OCI-LY7 (cell line): ENCODE results near the gene HK2. TPM values are rescaled to one million over a fixed set of nuclear protein-coding genes. Genes with fewer than 3 reads are reported as not detected.

Source experiments
- BruUV-seq: library from RNA; stranded (reverse); fragments of 400-500 nt; replicated peaks from 2 replicates; lab custom pipeline; 2021; lab: Mats Ljungman, UMichigan
- CTCF ChIA-PET: fragments of 300-600 bp; sonication (Branson Sonifier 250); formaldehyde crosslinking; loops from one replicate; lab custom pipeline; 2022; ENCODE audit warnings: antibody characterized with exemption; ENCODE audit not compliant: unreplicated experiment; lab: Charles Lee
- POLR2A ChIA-PET: fragments of 300-600 bp; sonication (Branson Sonifier 250); formaldehyde crosslinking; loops from one replicate; lab custom pipeline; 2022; ENCODE audit warnings: antibody characterized with exemption; lab: Charles Lee
- DNase-seq: peaks from one replicate; pipeline ENCODE4 v3.0.0-alpha.2; 2015; ENCODE audit warnings: low spot score
- H2AFZ ChIP-seq: fragments of 200-600 bp; sonication (generic), shearing (Covaris generic); 2 replicates; pipeline ENCODE4 v1.6.1; 2014; ENCODE audit warnings: mild to moderate bottlenecking, antibody characterized with exemption, low read length, moderate library complexity
- H3K27ac ChIP-seq: fragments of 200-600 bp; sonication (generic); 2 replicates; pipeline ENCODE4 v1.5.1; 2014; ENCODE audit warnings: mixed run types, low read depth, mild to moderate bottlenecking, moderate library complexity, low read length, inconsistent platforms; ENCODE audit not compliant: poor library complexity, severe bottlenecking
- H3K36me3 ChIP-seq: fragments of 200-600 bp; sonication (generic); 2 replicates; pipeline ENCODE4 v1.6.1; 2014; ENCODE audit warnings: mild to moderate bottlenecking, antibody characterized with exemption, low read length, moderate library complexity, mixed read lengths; ENCODE audit not compliant: insufficient read depth
- H3K4me1 ChIP-seq: fragments of 200-600 bp; sonication (generic); 2 replicates; pipeline ENCODE4 v1.5.1; 2014; ENCODE audit warnings: mild to moderate bottlenecking, low read length; ENCODE audit not compliant: insufficient read depth, poor library complexity, severe bottlenecking
- H3K4me2 ChIP-seq: fragments of 200-600 bp; sonication (generic); 2 replicates; pipeline ENCODE4 v1.6.1; 2014; ENCODE audit warnings: mild to moderate bottlenecking, low read length
- H3K4me3 ChIP-seq: fragments of 200-600 bp; sonication (generic); 2 replicates; pipeline ENCODE4 v1.5.1; 2014; ENCODE audit warnings: mild to moderate bottlenecking, low read depth, low read length; ENCODE audit not compliant: poor library complexity, severe bottlenecking
- H3K79me2 ChIP-seq: fragments of 200-600 bp; sonication (generic); 2 replicates; pipeline ENCODE4 v1.6.1; 2016; ENCODE audit warnings: low read depth, mild to moderate bottlenecking, low read length, moderate library complexity, mixed read lengths; ENCODE audit not compliant: insufficient read depth
- H3K9me2 ChIP-seq: fragments of 200-600 bp; sonication (generic); 2 replicates; pipeline ENCODE4 v1.6.1; 2016; ENCODE audit warnings: mild to moderate bottlenecking, low read length, mixed read lengths; ENCODE audit not compliant: insufficient read depth
- H3K9me3 ChIP-seq: fragments of 200-600 bp; sonication (generic); 2 replicates; pipeline ENCODE4 v1.6.1; 2014; ENCODE audit warnings: mild to moderate bottlenecking, mixed run types, low read length, mixed read lengths
- H4K20me1 ChIP-seq: fragments of 200-600 bp; sonication (generic); 2 replicates; pipeline ENCODE4 v1.6.1; 2014; ENCODE audit warnings: mild to moderate bottlenecking, antibody characterized with exemption, low read length, moderate library complexity, mixed read lengths; ENCODE audit not compliant: insufficient read depth
- EZH2phosphoT487 ChIP-seq: fragments of 200-600 bp; sonication (generic); IDR thresholded peaks from 2 replicates; pipeline ENCODE4 v1.6.1; 2018; ENCODE audit warnings: low read depth, borderline replicate concordance, mild to moderate bottlenecking, mixed run types, antibody characterized with exemption, low read length, moderate library complexity, mixed read lengths
- intact Hi-C: fragments of 100-400 bp; cut with micrococcal nuclease; formaldehyde crosslinking; loops from one replicate; pipeline ENCODE4 v1.10.0; 2022; ENCODE audit not compliant: unreplicated experiment
- total RNA-seq, 2 experiments: library from RNA; depleted of rRNA in 1 of 2; stranded (reverse); fragments of >200 nt in 1 of 2; shearing (Covaris generic) in 1 of 2; gene quantifications; 2 replicates each; pipeline ENCODE4 v1.2.3, GENCODE V29; 2014 to 2022
- TF ChIP-seq, protein P1 (sequence below): fragments of 200-600 bp; sonication (generic); conservative IDR thresholded peaks from 2 replicates; pipeline ENCODE4 v1.5.1; 2014; ENCODE audit warnings: mild to moderate bottlenecking, antibody characterized with exemption, low read length, moderate library complexity, mixed read lengths

HK2 gene
- total RNA-seq, 2 experiments from 2014 or later = 8.6 to 50.5 TPM

DNA sequence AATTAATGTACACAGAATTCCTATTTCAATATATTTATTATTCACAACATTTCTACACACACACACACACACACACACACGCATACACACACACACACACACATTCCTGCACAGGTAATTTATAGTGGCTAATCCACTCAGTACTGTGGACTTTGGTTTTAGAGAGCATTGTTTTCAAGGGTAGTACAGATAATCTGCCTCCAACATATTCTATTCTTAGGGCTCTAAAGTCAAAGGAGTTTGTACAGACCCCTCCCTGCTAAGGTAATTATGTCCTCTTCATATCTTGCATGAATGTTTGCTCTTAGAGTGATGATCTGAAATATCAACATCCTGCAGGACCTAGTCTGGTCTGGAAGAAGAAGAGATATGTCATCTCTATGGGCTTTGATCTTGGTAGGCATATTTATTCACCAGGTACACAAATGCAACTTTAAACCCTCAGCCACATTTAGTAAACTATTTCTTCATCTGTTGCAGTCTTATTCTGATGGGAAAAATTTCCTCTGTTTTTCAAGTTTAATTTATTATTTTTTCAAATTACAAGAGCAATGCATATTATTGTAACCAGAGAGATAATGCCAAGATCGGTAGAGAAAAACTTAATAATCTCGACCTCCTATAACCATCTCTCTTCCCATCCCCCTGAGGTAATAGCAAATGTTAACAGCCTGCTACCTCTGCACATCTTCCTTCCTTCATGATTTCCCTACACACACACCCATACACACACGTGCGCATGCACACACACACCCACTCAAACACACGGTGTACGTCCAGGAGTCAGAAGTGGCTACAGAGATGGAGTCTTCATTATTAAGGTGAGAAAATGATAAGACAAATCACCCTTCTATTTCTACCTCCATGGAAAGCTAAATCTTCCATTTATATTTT lies 106.2 kb downstream of the HK2 start:
- ChIA-PET CTCF (no interaction called here), POLR2A (interaction anchor here (0.7 kb wide), 1 partner anchor 270 kb away, joined by 3 read pairs; no protein-coding TSS in a partner anchor)
- Histone ChIP-seq H3K36me3 (no peaks in the 10 kb centered on the region; the same call in 1 of the 2 replicates), H3K4me3 (no peak overlapping the region), H3K79me2 (no peaks in the 10 kb centered on the region), H2AFZ (no peak overlapping the region), H4K20me1 (no peaks in the 10 kb centered on the region), H3K4me1 (no peaks in the 10 kb centered on the region), H3K4me2 (no peak overlapping the region), H3K27ac (no peak overlapping the region), H3K9me2 (no peaks in the 10 kb centered on the region), H3K9me3 (no peaks in the 10 kb centered on the region)
- no peak for DNase-seq
- intact Hi-C loops = no loop called here
- no peak for TF ChIP-seq EZH2phosphoT487
- TF ChIP-seq, protein P1, sequence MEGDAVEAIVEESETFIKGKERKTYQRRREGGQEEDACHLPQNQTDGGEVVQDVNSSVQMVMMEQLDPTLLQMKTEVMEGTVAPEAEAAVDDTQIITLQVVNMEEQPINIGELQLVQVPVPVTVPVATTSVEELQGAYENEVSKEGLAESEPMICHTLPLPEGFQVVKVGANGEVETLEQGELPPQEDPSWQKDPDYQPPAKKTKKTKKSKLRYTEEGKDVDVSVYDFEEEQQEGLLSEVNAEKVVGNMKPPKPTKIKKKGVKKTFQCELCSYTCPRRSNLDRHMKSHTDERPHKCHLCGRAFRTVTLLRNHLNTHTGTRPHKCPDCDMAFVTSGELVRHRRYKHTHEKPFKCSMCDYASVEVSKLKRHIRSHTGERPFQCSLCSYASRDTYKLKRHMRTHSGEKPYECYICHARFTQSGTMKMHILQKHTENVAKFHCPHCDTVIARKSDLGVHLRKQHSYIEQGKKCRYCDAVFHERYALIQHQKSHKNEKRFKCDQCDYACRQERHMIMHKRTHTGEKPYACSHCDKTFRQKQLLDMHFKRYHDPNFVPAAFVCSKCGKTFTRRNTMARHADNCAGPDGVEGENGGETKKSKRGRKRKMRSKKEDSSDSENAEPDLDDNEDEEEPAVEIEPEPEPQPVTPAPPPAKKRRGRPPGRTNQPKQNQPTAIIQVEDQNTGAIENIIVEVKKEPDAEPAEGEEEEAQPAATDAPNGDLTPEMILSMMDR = no peak
- BruUV-seq = no TSS peak

DNA sequence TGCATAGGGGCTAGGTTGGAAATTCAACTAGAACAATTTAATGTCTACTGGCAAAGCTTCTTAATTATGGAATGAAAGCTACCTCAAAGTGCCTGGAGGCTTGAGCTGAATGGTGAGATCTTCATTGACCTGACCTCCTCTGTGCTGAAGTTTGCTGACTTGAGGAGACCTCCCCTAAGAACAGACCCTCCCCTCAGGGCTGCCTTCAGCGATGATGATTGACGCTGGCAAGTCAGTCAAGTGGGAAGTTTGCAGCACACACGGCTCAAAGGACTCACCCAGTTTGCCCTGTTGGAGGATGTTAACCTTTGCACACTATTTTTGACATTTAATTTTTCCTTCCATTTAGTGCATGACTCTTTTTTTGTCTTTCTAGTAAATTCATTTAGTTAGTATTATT lies 107.4 kb downstream of the HK2 start:
- H4K20me1 ChIP-seq = no peaks in the 10 kb centered on the region
- POLR2A ChIA-PET = interaction anchor here (1.0 kb wide), 1 partner anchor 17 kb away, joined by 3 read pairs; no protein-coding TSS in a partner anchor
- H3K27ac ChIP-seq = no peak overlapping the region
- H3K79me2 ChIP-seq = no peaks in the 10 kb centered on the region
- no peak overlapping the region for H3K4me2 ChIP-seq
- no peaks in the 10 kb centered on the region for H3K4me1 ChIP-seq
- H2AFZ ChIP-seq = no peak overlapping the region
- TF ChIP-seq EZH2phosphoT487 = no peak
- TF ChIP-seq, protein P1 = no peak
- no peaks in the 10 kb centered on the region; the same call in 1 of the 2 replicates for H3K36me3 ChIP-seq
- H3K9me2 ChIP-seq = no peaks in the 10 kb centered on the region
- DNase-seq = no peak
- no peak overlapping the region for H3K4me3 ChIP-seq
- H3K9me3 ChIP-seq = no peaks in the 10 kb centered on the region
- intact Hi-C loops = no loop called here
- CTCF ChIA-PET = interaction anchor here (0.6 kb wide), 1 partner anchor 26 kb away, joined by 3 read pairs; no protein-coding TSS in a partner anchor
- BruUV-seq = no TSS peak

DNA sequence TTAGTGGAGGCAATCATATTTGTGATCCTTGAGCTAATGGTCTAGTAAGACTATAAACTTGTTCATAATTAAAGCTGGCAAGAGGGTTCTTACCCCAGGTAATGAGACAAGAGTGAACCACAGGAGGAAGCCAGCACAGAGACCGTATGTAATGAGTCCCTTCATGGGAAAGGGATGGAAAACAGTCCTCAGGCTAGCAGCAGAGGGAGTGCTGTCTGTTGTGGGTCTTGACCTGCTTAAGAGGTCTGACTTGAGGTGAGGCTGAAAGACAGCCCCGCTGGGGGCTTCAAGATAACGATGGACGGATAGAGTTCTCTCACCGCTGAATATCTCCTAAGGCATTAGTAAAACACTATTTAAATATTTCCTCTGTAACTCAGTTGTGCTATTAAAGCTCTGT lies 108.3 kb downstream of the HK2 start:
- DNase-seq = no peak
- POLR2A ChIA-PET = no interaction called here
- H3K4me2 ChIP-seq = no peak overlapping the region
- H3K36me3 ChIP-seq = peaks cover 4% of the 10 kb centered on the region; the same call in 1 of the 2 replicates
- H3K79me2 ChIP-seq = no peaks in the 10 kb centered on the region
- TF ChIP-seq EZH2phosphoT487 = no peak
- TF ChIP-seq, protein P1 = no peak
- no peaks in the 10 kb centered on the region for H3K9me2 ChIP-seq
- no peak overlapping the region for H3K27ac ChIP-seq
- no peaks in the 10 kb centered on the region for H3K4me1 ChIP-seq
- H3K9me3 ChIP-seq = no peaks in the 10 kb centered on the region
- no peaks in the 10 kb centered on the region for H4K20me1 ChIP-seq
- intact Hi-C loops = no loop called here
- CTCF ChIA-PET = no interaction called here
- no TSS peak for BruUV-seq
- H3K4me3 ChIP-seq = no peak overlapping the region
- H2AFZ ChIP-seq = no peak overlapping the region
